Ovary (tissue), 9 donors: Measurements from ENCODE around the gene PLCB1. TPM values are rescaled to one million over a fixed set of nuclear protein-coding genes. Genes with fewer than 3 reads are reported as not detected.

Source experiments
- DNase-seq, 5 donors: peaks; one replicate each; pipeline ENCODE4 v3.0.0-alpha.2; 2019 to 2020
- H3K27ac ChIP-seq, 2 donors: fragments of 200-600 bp; one replicate each; pipeline versions ENCODE4 v1.5.1 to v1.8.0; 2019 to 2022
- H3K27me3 ChIP-seq: fragments of 200-600 bp; one replicate; pipeline ENCODE4 v1.8.0; 2022
- H3K36me3 ChIP-seq: fragments of 200-600 bp; sonication (generic); one replicate; pipeline ENCODE4 v1.5.1; 2019
- H3K4me1 ChIP-seq: one replicate; pipeline ENCODE4 v1.8.1; 2013; ENCODE audit warnings: mild to moderate bottlenecking, moderate library complexity; ENCODE audit not compliant: insufficient read depth
- H3K4me3 ChIP-seq: fragments of 200-600 bp; sonication (generic); one replicate; pipeline ENCODE4 v1.5.1; 2017
- H3K9me3 ChIP-seq, 2 donors: fragments of 200-600 bp in 1 of 2; sonication (generic) in 1 of 2; one replicate each; pipeline versions ENCODE4 v1.5.1 to v1.8.1; 2013 to 2019; ENCODE audit warnings: mild to moderate bottlenecking in 1 of 2, moderate library complexity in 1 of 2
- CTCF ChIP-seq, 3 donors: fragments of 450-650 bp in 2 of 3; fragments of 200-600 bp in 1 of 3; IDR thresholded peaks; one replicate each; pipeline versions ENCODE4 v1.5.1 to v1.8.0; 2016 to 2022; ENCODE audit warnings: antibody characterized with exemption in 3 of 3, mild to moderate bottlenecking in 1 of 3
- EP300 ChIP-seq: sonication (generic); formaldehyde crosslinking; IDR thresholded peaks from one replicate; pipeline ENCODE4 v1.6.1; 2017; ENCODE audit warnings: antibody characterized with exemption
- POLR2A ChIP-seq: fragments of 450-650 bp; IDR thresholded peaks from one replicate; pipeline ENCODE4 v1.6.1; 2017; ENCODE audit warnings: antibody characterized with exemption, mild to moderate bottlenecking, moderate library complexity
- WGBS, 3 donors: extraction: QIAGEN DNeasy Blood & Tissue Kit in 1 of 3; methylation state at CpG; one replicate each; pipeline versions ENCODE4 v1.1.5 to v1.1.7; 2013 to 2017; 5-methylcytosine and 5-hydroxymethylcytosine counted together
- intact Hi-C, 4 donors: fragments of 100-400 bp; cut with DNase I; formaldehyde crosslinking; loops; one replicate each; pipeline versions ENCODE4 v1.11.0 to v1.15.1; 2022 to 2023
- polyA plus RNA-seq, 2 donors: library from polyadenylated mRNA; stranded (reverse); fragments of 200-250 nt in 1 of 2; fragments of 350-450 nt in 1 of 2; fragmentation: Illumina TruSeq in 1 of 2; extraction: RNeasy Lipid Tissue Mini Kit (QIAGEN cat#74804) in 1 of 2; gene quantifications; one replicate each; pipeline ENCODE4 v1.2.3, GENCODE V29; 2013 to 2014
- total RNA-seq, 7 donors: library from RNA; depleted of rRNA in 2 of 7; stranded (reverse); fragments of >200 nt in 2 of 7; fragmentation: NEBNext Ultra II Directional in 3 of 7; extraction: Animal tissue kit (Norgen Biotek cat#: 25700) in 3 of 7; gene quantifications; one replicate each; pipeline versions ENCODE4 v1.1.0 to v1.2.4, GENCODE V29; 2016 to 2023
- donor health status: DM: no; HTN: no; CAD: no; lungs with moderate emphysema.
- donor health status: DM: no; HTN: no; CAD: no.
- donor health status: Bipolar disorder and iron deficiency.
- donor health status: DM: yes; HTN: yes; CAD: no.
- donor health status: DM: no; HTN: no; CAD: no.
- donor health status: DM: yes; HTN: yes; CAD: no.

PLCB1 gene
- total and polyA plus RNA-seq, 9 donors: 2.9 to 29.5 (median 9.0) TPM

- Histone ChIP-seq H3K4me1 (no peaks in the 10 kb centered on the region), H3K27ac (no peak overlapping the region), H3K36me3 (no peaks in the 10 kb centered on the region), H3K9me3 (no peaks in the 10 kb centered on the region), H3K27me3 (no peaks in the 10 kb centered on the region), H3K4me3 (no peak overlapping the region)
- intact Hi-C loops: no loop called here
- DNase-seq: no peak
- TF ChIP-seq EP300: no peak
- no peak for TF ChIP-seq CTCF (IDR thresholded peaks at IDR 0.05)
- TF ChIP-seq POLR2A: no peak
Observed at GRCh38 chr20:8148501-8148900, 16.4 kb downstream of the PLCB1 start.

DNA sequence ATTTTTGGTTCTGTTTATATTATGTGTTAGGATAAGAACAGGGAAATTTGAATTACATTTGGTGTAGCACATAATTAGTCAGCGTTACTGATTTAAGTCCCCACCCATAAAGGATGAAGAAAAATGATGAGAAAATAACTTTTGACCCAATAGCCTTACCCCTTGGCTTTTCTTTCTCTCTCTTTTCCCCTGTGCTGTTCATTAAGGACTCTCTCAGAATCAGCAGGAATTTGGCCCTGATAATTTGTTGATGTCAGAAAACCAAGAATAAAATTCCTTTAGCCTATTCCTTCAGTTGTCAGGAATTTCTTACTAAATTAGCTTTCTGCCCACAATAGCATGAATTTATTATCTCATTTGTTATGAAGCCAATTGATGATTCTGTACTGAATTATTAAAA lies 18.5 kb downstream of the PLCB1 start:
- Histone ChIP-seq H3K27ac (no peak overlapping the region), H3K36me3 (no peaks in the 10 kb centered on the region), H3K9me3 (no peaks in the 10 kb centered on the region), H3K4me3 (no peak overlapping the region), H3K4me1 (no peaks in the 10 kb centered on the region), H3K27me3 (no peaks in the 10 kb centered on the region)
- intact Hi-C loops: no loop called here
- TF ChIP-seq EP300 (no peak), CTCF (IDR thresholded peaks at IDR 0.05) (no peak), POLR2A (no peak)
- WGBS, 3 donors: 2 to 10% (median 3%) methylated on average over 1 of the region's 1 CpG
- no peak for DNase-seq

GRCh38 chr20:8151372-8151771 lies 19.3 kb downstream of the PLCB1 start:
- no peak for TF ChIP-seq POLR2A
- no peak for TF ChIP-seq EP300
- TF ChIP-seq CTCF (IDR thresholded peaks at IDR 0.05): no peak
- intact Hi-C loops: no loop called here
- H3K4me1 ChIP-seq: no peaks in the 10 kb centered on the region

GRCh38 chr20:8152183-8152582 lies 20.1 kb downstream of the PLCB1 start:
- TF ChIP-seq CTCF (IDR thresholded peaks at IDR 0.05) (no peak), POLR2A (no peak), EP300 (no peak)
- 27 to 55% (median 33%) methylated on average over 1 of the region's 1 CpG for WGBS, 3 donors
- Histone ChIP-seq H3K36me3 (no peaks in the 10 kb centered on the region), H3K27ac (no peak overlapping the region), H3K9me3 (no peaks in the 10 kb centered on the region), H3K27me3 (no peaks in the 10 kb centered on the region), H3K4me3 (no peak overlapping the region), H3K4me1 (no peaks in the 10 kb centered on the region)
- DNase-seq: no peak
- intact Hi-C loops: no loop called here

More at GRCh38 chr20:8151372-8151771, 19.3 kb downstream of the PLCB1 start:
- no peak for DNase-seq
- H3K4me3 ChIP-seq: no peak overlapping the region
- H3K36me3 ChIP-seq: no peaks in the 10 kb centered on the region
- WGBS, 3 donors: 52 to 70% (median 62%) methylated on average over 5 of the region's 5 CpGs
- no peak overlapping the region for H3K27ac ChIP-seq
- no peaks in the 10 kb centered on the region for H3K27me3 ChIP-seq
- no peaks in the 10 kb centered on the region for H3K9me3 ChIP-seq

GRCh38 chr20:8152847-8153246 lies 20.8 kb downstream of the PLCB1 start:
- Histone ChIP-seq H3K27ac (no peak overlapping the region), H3K4me1 (no peaks in the 10 kb centered on the region)
- intact Hi-C loops: no loop called here

More at GRCh38 chr20:8152847-8153246, 20.8 kb downstream of the PLCB1 start:
- WGBS, 3 donors: 97 to 98% (median 98%) methylated on average over 2 of the region's 2 CpGs
- Histone ChIP-seq H3K36me3 (no peaks in the 10 kb centered on the region), H3K4me3 (no peak overlapping the region), H3K27me3 (no peaks in the 10 kb centered on the region), H3K9me3 (no peaks in the 10 kb centered on the region)
- no peak for TF ChIP-seq EP300
- TF ChIP-seq POLR2A: no peak
- no peak for TF ChIP-seq CTCF (IDR thresholded peaks at IDR 0.05)
- DNase-seq: no peak
